Activated CD4-positive, alpha-beta memory T cell treated with anti-CD3 and anti-CD28 coated beads, Interleukin-2, amount 10 ng/mL, durations not matched to agents 7 days and 5 days (primary cell): ENCODE data around the gene CLIP2. TPM values are rescaled to one million over a fixed set of nuclear protein-coding genes. Genes with fewer than 3 reads are reported as not detected.
"Not testable (repeated sequence)": the region's sequence is repeated elsewhere in the genome, so short reads cannot be mapped to it uniquely, and the experiment has no call there.

Source experiments
- CTCF ChIA-PET: fragments of 350-600 bp; sonication (Branson Sonifier 250); formaldehyde crosslinking; loops from one replicate; lab custom pipeline; 2021; ENCODE audit warnings: antibody characterized with exemption, inconsistent platforms; lab: Charles Lee
- POLR2A ChIA-PET: fragments of 350-600 bp; sonication (Branson Sonifier 250); formaldehyde crosslinking; loops from one replicate; lab custom pipeline; 2021; ENCODE audit warnings: antibody characterized with exemption; lab: Charles Lee
- DNase-seq: peaks from one replicate; pipeline ENCODE4 v3.0.0-alpha.2; 2020
- H3K27ac Mint-ChIP-seq: one replicate; pipeline ENCODE4 v1.8.0; 2021; ENCODE audit warnings: mild to moderate bottlenecking, mixed read lengths
- H3K27me3 Mint-ChIP-seq: one replicate; pipeline ENCODE4 v1.8.0; 2021; ENCODE audit warnings: mixed read lengths
- H3K36me3 Mint-ChIP-seq: one replicate; pipeline ENCODE4 v1.8.0; 2021; ENCODE audit warnings: low read depth, mixed read lengths
- H3K4me1 Mint-ChIP-seq: one replicate; pipeline ENCODE4 v1.8.0; 2021; ENCODE audit warnings: mixed read lengths
- H3K4me3 Mint-ChIP-seq: one replicate; pipeline ENCODE4 v1.8.0; 2021; ENCODE audit warnings: mild to moderate bottlenecking, mixed read lengths
- H3K9me3 Mint-ChIP-seq: one replicate; pipeline ENCODE4 v1.8.0; 2021; ENCODE audit warnings: mixed read lengths
- total RNA-seq, 2 experiments: library from RNA; stranded (reverse); gene quantifications; one replicate each; pipeline ENCODE4 v1.2.3, GENCODE V29; 2021

The CLIP2 gene
- total RNA-seq, 2 experiments from 2014 or later: 1.6 TPM

DNA sequence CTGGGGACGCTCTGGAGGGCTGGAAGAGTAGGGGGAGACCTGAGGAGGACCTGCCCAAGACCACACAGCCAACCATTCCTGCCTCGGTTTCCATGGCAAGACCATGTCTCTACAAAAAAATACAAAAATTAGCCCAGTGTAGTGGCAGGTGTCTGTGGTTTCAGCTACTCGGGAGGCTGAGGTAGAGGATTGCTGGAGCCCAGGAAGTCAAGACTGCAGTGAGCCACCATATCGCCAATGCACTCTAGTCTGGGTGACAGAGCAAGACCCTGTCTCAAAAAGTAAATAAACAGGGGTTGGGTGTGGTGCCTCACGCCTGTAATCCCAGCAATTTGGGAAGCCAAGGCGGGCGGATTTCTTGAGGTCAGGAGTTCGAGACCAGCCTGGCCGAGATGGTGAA is 48.7 kb downstream of the CLIP2 start:
- Mint-ChIP-seq H3K36me3 (no peaks in the 10 kb centered on the region), H3K4me3 (no peak overlapping the region), H3K27me3 (no peaks in the 10 kb centered on the region), H3K4me1 (peaks cover 1% of the 10 kb centered on the region), H3K9me3 (no peaks in the 10 kb centered on the region), H3K27ac (no peak overlapping the region)
- ChIA-PET POLR2A (no interaction called here), CTCF (no interaction called here)
- no peak for DNase-seq

DNA sequence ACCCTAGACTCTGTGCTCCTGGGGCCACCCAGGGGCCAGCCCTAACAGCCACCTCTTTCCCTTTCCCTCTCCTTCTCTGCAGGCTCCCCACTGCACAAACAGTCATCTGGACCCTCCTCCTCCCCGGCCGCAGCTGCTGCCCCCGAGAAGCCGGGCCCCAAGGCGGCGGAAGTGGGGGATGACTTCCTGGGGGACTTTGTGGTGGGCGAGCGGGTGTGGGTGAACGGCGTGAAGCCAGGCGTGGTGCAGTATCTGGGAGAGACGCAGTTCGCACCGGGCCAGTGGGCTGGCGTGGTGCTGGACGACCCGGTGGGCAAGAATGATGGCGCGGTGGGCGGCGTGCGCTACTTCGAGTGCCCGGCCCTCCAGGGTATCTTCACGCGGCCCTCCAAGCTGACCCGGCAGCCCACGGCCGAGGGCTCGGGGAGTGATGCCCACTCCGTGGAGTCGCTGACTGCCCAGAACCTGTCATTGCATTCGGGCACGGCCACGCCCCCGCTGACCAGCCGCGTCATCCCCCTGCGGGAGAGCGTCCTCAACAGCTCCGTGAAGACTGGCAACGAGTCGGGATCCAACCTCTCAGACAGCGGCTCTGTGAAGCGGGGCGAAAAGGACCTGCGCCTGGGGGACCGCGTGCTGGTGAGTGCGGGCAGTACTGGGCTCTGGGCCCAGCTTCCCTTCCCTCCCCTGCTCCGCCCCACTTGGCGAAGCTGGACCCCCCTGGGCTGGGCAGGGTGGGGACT is 49.3 kb downstream of the CLIP2 start:
- H3K27ac Mint-ChIP-seq: no peak overlapping the region
- DNase-seq: no peak
- H3K4me3 Mint-ChIP-seq: no peak overlapping the region
- H3K9me3 Mint-ChIP-seq: no peaks in the 10 kb centered on the region
- CTCF ChIA-PET: no interaction called here
- peaks cover 1% of the 10 kb centered on the region for H3K4me1 Mint-ChIP-seq
- POLR2A ChIA-PET: no interaction called here
- H3K27me3 Mint-ChIP-seq: no peaks in the 10 kb centered on the region
- no peaks in the 10 kb centered on the region for H3K36me3 Mint-ChIP-seq

DNA sequence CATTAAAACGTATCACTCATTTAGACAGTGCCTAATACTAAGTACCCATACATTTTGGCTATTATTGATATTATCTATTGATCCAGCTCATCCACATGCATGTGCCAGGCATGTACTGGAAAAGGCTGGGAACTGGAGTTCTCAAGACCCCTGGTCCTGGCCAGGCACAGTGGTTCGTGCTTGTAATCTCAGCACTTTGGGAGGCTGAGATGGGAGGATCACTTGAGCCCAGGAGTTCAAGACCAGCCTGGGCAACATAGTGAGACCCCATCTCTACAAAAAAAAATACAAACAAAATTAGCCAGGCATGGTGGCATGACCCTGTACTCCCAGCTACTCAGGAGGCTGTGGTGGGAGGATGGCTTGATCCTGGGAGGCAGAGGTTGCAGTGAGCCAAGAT is 50.4 kb downstream of the CLIP2 start:
- H3K9me3 Mint-ChIP-seq, H3K36me3 Mint-ChIP-seq, H3K27ac Mint-ChIP-seq, H3K27me3 Mint-ChIP-seq, H3K4me1 Mint-ChIP-seq, CTCF ChIA-PET, DNase-seq, H3K4me3 Mint-ChIP-seq: not testable (repeated sequence)
- POLR2A ChIA-PET: interaction anchor here (0.7 kb wide), 1 partner anchor 262 kb away, joined by 3 read pairs; no protein-coding TSS in a partner anchor

DNA sequence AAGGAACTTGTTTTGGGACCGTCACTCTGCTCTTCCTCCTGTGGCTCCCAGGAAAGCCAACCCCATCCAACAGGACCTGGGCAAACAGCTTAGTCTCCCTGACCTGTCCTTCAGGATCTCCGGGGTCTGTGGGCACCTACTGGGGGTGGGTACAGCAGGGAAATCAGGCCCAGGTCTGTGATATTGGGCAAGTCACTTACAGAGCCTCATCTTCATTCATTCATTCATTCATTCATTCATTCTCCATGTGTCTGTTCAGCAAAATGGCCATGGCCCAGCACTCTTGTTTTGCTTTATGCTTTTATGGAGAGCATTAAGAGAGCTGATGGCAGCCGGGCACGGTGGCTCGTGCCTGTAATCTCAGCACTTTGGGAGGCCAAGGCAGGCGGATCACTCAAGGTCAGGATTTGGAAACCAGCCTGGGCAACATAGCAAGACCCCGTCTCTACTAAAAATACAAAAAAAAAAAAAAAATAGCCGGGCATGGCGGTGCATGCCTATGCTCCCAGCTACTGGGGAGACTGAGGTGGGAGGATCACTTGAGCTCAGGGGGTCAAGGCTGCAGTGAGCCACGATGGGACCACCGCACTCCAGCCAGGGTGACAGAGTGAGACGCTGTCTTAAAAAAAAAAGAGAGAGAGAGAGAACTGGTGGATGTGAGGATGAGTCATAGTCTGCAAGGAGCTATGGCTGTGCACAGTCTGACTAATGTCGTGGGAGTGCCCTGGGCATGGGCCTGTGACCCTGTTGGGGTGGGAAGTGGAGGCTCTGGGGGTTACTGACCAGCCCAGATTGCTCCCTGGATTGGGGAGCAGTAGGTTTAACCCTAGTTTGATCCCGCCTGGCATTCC is 54.3 kb downstream of the CLIP2 start:
- CTCF ChIA-PET: no interaction called here
- no peak overlapping the region for H3K27ac Mint-ChIP-seq
- H3K9me3 Mint-ChIP-seq: no peaks in the 10 kb centered on the region
- no peak for DNase-seq
- POLR2A ChIA-PET: no interaction called here
- H3K36me3 Mint-ChIP-seq: no peaks in the 10 kb centered on the region
- H3K27me3 Mint-ChIP-seq: no peaks in the 10 kb centered on the region
- peaks cover 1% of the 10 kb centered on the region for H3K4me1 Mint-ChIP-seq
- no peak overlapping the region for H3K4me3 Mint-ChIP-seq

DNA sequence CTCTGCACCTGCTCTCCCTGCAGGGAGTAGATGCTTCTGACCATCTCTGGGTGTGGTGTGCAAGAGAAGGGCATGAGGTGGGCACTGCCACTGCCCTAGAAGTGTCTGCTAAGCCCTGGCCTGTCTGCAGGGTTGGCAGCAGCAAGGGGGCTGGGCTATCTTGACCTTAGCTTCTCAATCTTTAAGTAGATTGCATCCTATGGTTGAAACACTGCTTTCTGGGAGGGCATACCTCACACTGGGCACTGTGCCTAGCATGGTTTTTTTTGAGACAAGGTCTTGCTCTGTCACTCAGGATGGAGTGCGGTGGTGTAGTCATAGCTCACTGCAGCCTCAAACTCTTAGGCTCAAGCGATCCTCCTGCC is 54.9 kb downstream of the CLIP2 start:
- Mint-ChIP-seq H3K27me3 (no peaks in the 10 kb centered on the region), H3K36me3 (no peaks in the 10 kb centered on the region), H3K9me3 (no peaks in the 10 kb centered on the region), H3K27ac (no peak overlapping the region), H3K4me1 (peaks cover 1% of the 10 kb centered on the region), H3K4me3 (no peak overlapping the region)
- CTCF ChIA-PET: no interaction called here
- DNase-seq: no peak
- POLR2A ChIA-PET: no interaction called here

DNA sequence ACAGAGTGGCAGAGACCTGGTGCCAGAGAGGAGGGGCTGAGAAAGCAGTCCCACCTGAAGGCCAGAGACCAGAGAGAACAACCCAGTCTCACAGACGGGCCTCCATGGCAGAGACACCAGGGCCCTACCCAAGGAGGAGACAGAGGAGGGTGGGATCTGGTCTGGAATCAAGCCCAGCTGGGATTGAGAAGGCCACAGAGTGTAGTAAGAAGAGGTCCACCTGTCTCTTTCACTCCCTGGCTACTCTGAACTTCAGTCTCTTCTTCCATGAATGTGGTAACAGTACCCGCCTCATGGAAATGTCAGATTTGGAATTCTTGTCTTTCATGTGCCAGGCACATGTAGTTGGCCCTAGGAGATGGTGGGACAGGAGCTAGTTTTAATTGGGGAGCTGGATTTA is 55.6 kb downstream of the CLIP2 start:
- no peak overlapping the region for H3K27ac Mint-ChIP-seq
- H3K36me3 Mint-ChIP-seq: no peaks in the 10 kb centered on the region
- H3K27me3 Mint-ChIP-seq: no peaks in the 10 kb centered on the region
- no peak overlapping the region for H3K4me3 Mint-ChIP-seq
- peaks cover 1% of the 10 kb centered on the region for H3K4me1 Mint-ChIP-seq
- no peak for DNase-seq
- ChIA-PET CTCF (no interaction called here), POLR2A (no interaction called here)
- no peaks in the 10 kb centered on the region for H3K9me3 Mint-ChIP-seq

DNA sequence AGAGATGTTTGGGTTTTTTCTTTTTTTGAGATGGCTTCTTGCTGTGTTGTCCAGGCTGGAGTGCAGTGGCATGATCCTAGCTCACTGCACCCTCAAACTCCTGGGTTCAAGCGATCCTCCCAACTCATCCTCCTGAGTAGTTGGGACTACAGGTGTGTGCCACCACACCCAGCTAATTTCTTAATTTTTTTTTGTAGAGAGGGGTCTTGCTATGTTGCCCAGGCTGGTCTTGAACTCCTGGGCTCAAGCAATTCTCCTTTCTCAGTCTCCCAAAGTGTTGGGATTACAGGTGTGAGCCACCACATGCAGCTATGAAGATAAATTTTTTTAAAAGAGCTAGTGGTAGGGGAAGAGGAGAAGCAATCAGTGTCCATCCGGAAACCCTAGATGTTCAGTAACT is 56.8 kb downstream of the CLIP2 start:
- POLR2A ChIA-PET: no interaction called here
- no peak overlapping the region for H3K4me3 Mint-ChIP-seq
- H3K9me3 Mint-ChIP-seq: no peaks in the 10 kb centered on the region
- no peaks in the 10 kb centered on the region for H3K36me3 Mint-ChIP-seq
- DNase-seq: no peak
- H3K4me1 Mint-ChIP-seq: no peaks in the 10 kb centered on the region
- no peaks in the 10 kb centered on the region for H3K27me3 Mint-ChIP-seq
- CTCF ChIA-PET: interaction anchor here (0.6 kb wide), 1 partner anchor 40 kb away, joined by 3 read pairs; no protein-coding TSS in a partner anchor
- H3K27ac Mint-ChIP-seq: no peak overlapping the region

DNA sequence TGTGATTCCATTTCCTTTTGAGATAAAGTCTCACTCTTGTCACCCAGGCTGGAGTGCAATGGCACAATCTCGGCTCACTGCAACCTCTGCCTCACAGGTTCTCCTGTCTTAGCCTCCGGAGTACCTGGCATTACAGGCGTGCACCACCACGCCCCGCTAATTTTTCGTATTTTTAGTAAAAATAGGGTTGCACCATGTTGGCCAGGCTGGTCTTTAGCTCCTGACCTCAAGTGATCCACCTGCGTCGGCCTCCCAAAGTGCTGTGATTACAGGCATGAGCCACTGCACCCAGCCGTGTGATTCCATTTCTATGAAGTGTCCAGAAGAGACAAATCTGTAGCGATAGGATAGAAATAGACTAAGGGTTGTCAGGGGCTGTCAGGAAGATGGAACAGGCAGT is 60.4 kb downstream of the CLIP2 start:
- H3K4me3 Mint-ChIP-seq: no peak overlapping the region
- H3K9me3 Mint-ChIP-seq: no peaks in the 10 kb centered on the region
- CTCF ChIA-PET: no interaction called here
- POLR2A ChIA-PET: no interaction called here
- DNase-seq: no peak
- no peaks in the 10 kb centered on the region for H3K4me1 Mint-ChIP-seq
- no peak overlapping the region for H3K27ac Mint-ChIP-seq
- H3K36me3 Mint-ChIP-seq: no peaks in the 10 kb centered on the region
- H3K27me3 Mint-ChIP-seq: no peaks in the 10 kb centered on the region

DNA sequence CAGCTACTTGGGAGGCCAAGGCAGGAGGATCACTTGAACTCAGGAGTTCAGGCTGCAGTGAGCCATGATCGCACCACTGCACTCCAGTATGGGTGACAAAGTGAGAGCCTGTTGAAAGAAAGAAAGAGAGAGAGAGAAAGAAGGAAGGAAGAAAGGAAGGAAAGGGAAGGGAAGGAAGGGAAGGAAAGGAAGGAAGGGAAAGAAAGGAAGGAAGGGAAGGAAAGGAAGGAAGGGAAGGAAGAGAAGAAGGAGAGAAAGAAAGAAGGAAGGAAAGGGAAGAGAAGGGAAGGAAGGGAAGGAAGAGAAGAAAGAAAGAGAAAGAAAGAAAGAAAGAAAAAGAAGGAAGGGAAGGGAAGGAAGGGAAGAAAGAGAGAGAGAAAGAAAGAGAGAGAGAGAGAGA is 61.5 kb downstream of the CLIP2 start:
- POLR2A ChIA-PET: no interaction called here

DNA sequence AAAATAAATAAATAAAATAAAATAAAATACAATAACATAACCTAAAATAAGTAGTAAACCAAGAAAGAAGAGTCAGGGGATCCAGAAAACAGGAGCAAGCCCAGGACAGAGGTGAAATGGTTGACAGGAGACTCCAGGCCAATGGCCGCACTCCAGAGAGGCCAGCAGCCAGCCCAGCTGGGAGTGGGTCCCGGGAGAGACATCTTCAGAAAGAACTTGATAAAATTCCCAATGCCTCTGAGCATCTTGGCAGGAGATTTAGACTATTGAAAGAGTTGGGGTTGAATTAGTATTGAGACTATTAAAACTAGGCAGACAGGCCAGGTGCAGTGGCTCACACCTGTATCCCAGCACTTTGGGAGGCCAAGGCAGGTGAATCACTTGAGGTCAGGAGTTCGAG is 62.6 kb downstream of the CLIP2 start:
- Mint-ChIP-seq H3K4me1 (peaks cover 3% of the 10 kb centered on the region), H3K9me3 (no peaks in the 10 kb centered on the region), H3K4me3 (no peak overlapping the region), H3K27me3 (no peaks in the 10 kb centered on the region), H3K36me3 (no peaks in the 10 kb centered on the region), H3K27ac (no peak overlapping the region)
- no peak for DNase-seq
- CTCF ChIA-PET: interaction anchor here (0.6 kb wide), 1 partner anchor 50 kb away, joined by 3 read pairs; no protein-coding TSS in a partner anchor
- POLR2A ChIA-PET: no interaction called here

More for the DNA sequence above, 61.5 kb downstream of the CLIP2 start:
- Mint-ChIP-seq H3K4me3 (no peak overlapping the region), H3K36me3 (no peaks in the 10 kb centered on the region), H3K9me3 (no peaks in the 10 kb centered on the region), H3K27me3 (no peaks in the 10 kb centered on the region), H3K4me1 (peaks cover 3% of the 10 kb centered on the region), H3K27ac (no peak overlapping the region)
- no peak for DNase-seq
- CTCF ChIA-PET: no interaction called here

DNA sequence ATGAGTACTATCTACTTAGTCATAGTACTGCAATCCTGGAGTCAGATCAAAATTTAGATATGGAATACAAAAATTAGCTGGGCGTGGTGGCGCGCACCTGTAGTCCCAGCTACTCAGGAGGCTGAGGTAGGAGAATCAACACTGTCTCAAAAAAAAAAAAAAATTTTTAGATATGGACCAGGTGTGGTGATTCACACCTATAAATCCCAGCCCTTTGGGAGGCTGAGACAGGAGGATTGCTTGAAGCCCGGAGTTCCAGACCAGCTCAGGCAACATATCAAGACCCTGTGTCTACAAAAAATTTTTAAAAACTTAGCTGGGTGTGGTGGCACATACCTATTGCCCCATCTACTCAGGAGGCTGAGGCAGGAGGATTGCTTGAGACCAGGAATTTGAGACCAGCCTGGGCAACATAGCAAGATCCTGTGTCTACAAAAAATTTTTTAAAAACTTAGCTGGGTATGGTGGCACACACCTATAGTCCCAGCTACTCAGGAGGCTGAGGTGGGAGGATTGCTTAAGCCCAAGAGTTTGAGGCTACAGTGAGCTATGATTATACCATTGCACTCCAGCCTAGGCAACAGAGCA is 63.4 kb downstream of the CLIP2 start:
- CTCF ChIA-PET: interaction anchor here (0.6 to 0.7 kb wide), 3 partner anchors 11 to 901 kb away, joined by 3 to 4 read pairs (median 3); no protein-coding TSS in a partner anchor
- DNase-seq, H3K27ac Mint-ChIP-seq, H3K4me3 Mint-ChIP-seq, H3K9me3 Mint-ChIP-seq, POLR2A ChIA-PET, H3K27me3 Mint-ChIP-seq, H3K4me1 Mint-ChIP-seq, H3K36me3 Mint-ChIP-seq: not testable (repeated sequence)

DNA sequence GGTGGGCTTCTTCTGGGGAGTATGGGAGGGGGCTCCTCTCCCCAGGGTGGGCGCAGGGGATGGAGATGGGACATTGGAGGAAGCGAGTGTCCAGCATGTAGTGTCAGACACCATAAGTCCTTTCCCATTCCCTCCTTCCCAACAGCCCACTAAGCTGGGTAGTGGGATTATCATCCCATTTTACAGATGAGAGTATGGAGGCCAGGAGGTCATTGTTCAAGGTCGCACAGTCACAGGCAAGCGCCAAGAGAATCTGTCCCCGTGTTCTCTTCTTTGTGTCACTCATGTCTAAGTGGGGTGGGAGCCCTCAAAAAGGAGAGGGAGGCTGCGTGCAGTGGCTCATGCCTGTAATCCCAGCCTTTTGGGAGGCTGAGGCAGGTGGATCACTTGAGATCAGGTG is 64.8 kb downstream of the CLIP2 start:
- DNase-seq: no peak
- H3K27ac Mint-ChIP-seq: no peak overlapping the region
- H3K9me3 Mint-ChIP-seq: no peaks in the 10 kb centered on the region
- ChIA-PET CTCF (no interaction called here), POLR2A (no interaction called here)
- no peaks in the 10 kb centered on the region for H3K36me3 Mint-ChIP-seq
- H3K27me3 Mint-ChIP-seq: no peaks in the 10 kb centered on the region
- peaks cover 3% of the 10 kb centered on the region for H3K4me1 Mint-ChIP-seq
- no peak overlapping the region for H3K4me3 Mint-ChIP-seq

DNA sequence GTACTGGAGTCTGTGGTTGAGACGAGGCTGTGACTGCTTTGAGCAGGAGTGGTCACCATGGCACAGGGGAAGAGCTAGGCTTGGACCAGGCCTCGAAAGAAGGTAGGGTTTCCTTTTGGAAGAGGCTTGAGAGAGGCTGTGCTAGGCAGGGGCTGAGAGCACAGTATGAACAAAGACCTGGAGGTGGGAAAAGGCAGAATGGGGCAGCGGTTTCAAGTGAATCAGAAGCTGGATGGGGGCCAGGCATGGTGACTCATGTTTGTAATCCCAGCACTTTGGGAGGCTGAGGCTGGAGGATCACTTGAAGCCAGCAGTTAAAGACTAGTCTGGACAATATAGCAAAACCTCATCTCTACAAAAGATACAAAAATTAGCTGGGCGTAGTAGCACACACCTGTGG is 65.9 kb downstream of the CLIP2 start:
- ChIA-PET CTCF (no interaction called here), POLR2A (no interaction called here)
- H3K36me3 Mint-ChIP-seq: no peaks in the 10 kb centered on the region
- no peak for DNase-seq
- H3K4me1 Mint-ChIP-seq: peaks cover 3% of the 10 kb centered on the region
- no peak overlapping the region for H3K27ac Mint-ChIP-seq
- no peaks in the 10 kb centered on the region for H3K9me3 Mint-ChIP-seq
- H3K27me3 Mint-ChIP-seq: no peaks in the 10 kb centered on the region
- H3K4me3 Mint-ChIP-seq: no peak overlapping the region
